Endothelial cell of hepatic sinusoid (primary cell): ENCODE data around the gene SLC2A4RG.

Experiments
- in situ Hi-C: cut with HindIII; loops from 2 replicates; pipeline ENCODE4 v1.10.0; 2017; ENCODE audit warnings: low sequenced_read_pairs

Gene SLC2A4RG

GRCh38 chr20:63773571-63774241 is 34.1 kb downstream of the SLC2A4RG start:
- in situ Hi-C loops, result no loop called here

- in situ Hi-C loops, result no loop called here
Measured at GRCh38 chr20:63774306-63774705, 34.7 kb downstream of the SLC2A4RG start.

- in situ Hi-C loops, result loop anchor here (5.0 kb wide), 1 partner anchor 102 kb away; no protein-coding TSS in a partner anchor
Measured at GRCh38 chr20:63775096-63775978, 35.8 kb downstream of the SLC2A4RG start.

- in situ Hi-C loops, result loop anchor here (5.0 kb wide), 1 partner anchor 100 kb away; no protein-coding TSS in a partner anchor
Measured at GRCh38 chr20:63776875-63777274, 37.3 kb downstream of the SLC2A4RG start.

- in situ Hi-C loops, result loop anchor here (5.0 kb wide), 1 partner anchor 100 kb away; no protein-coding TSS in a partner anchor
Measured at GRCh38 chr20:63777614-63778013, 38.0 kb downstream of the SLC2A4RG start.

GRCh38 chr20:63778034-63778752 is 38.6 kb downstream of the SLC2A4RG start:
- in situ Hi-C loops, result loop anchor here (5.0 kb wide), 1 partner anchor 99 kb away; no protein-coding TSS in a partner anchor

GRCh38 chr20:63778857-63779256 is 39.3 kb downstream of the SLC2A4RG start:
- in situ Hi-C loops, result loop anchor here (5.0 kb wide), 1 partner anchor 98 kb away; no protein-coding TSS in a partner anchor

- in situ Hi-C loops, result no loop called here
Measured at GRCh38 chr20:63781181-63781580, 41.6 kb downstream of the SLC2A4RG start.

- in situ Hi-C loops, result no loop called here
Measured at GRCh38 chr20:63782051-63782471, 42.5 kb downstream of the SLC2A4RG start.

GRCh38 chr20:63782521-63782971 is 43.0 kb downstream of the SLC2A4RG start:
- in situ Hi-C loops, result no loop called here

GRCh38 chr20:63783970-63784369 is 44.4 kb downstream of the SLC2A4RG start:
- in situ Hi-C loops, result no loop called here

GRCh38 chr20:63785691-63786131 is 46.1 kb downstream of the SLC2A4RG start:
- in situ Hi-C loops, result no loop called here

GRCh38 chr20:63787302-63787701 is 47.7 kb downstream of the SLC2A4RG start:
- in situ Hi-C loops, result no loop called here

GRCh38 chr20:63787749-63788148 is 48.2 kb downstream of the SLC2A4RG start:
- in situ Hi-C loops, result no loop called here

- in situ Hi-C loops, result no loop called here
Measured at GRCh38 chr20:63789836-63790571, 50.4 kb downstream of the SLC2A4RG start.

GRCh38 chr20:63790572-63791168 is 51.1 kb downstream of the SLC2A4RG start:
- in situ Hi-C loops, result no loop called here

GRCh38 chr20:63791497-63792156 is 52.1 kb downstream of the SLC2A4RG start:
- in situ Hi-C loops, result no loop called here

- in situ Hi-C loops, result no loop called here
Measured at GRCh38 chr20:63792866-63793265, 53.3 kb downstream of the SLC2A4RG start.
